A549 (cell line): ENCODE data around the gene CARMIL3. TPM values are rescaled to one million over a fixed set of nuclear protein-coding genes. Genes with fewer than 3 reads are reported as not detected.

Experiments used
- ATAC-seq, 2 experiments: fragments of 200-7000 bp in 1 of 2; fragments of >200 bp in 1 of 2; cut with Nextera tagmentation in 1 of 2; cut with Tn5 transposase in 1 of 2; 3 replicates each; pipeline versions ENCODE4 v1.8.0 to v1.9.1; 2018 to 2020; ENCODE audit warnings: mild to moderate bottlenecking in 1 of 2, moderate library complexity in 1 of 2
- CTCF ChIA-PET: fragments of 300-600 bp; sonication (Branson Sonifier 250); formaldehyde crosslinking; extraction: SDS; loops from one replicate; lab custom pipeline; 2021; ENCODE audit warnings: antibody characterized with exemption, inconsistent platforms; lab: Yijun Ruan, JAX
- POLR2A ChIA-PET: fragments of 350-600 bp; formaldehyde crosslinking; extraction: SDS; loops from one replicate; lab custom pipeline; 2021; ENCODE audit warnings: antibody characterized with exemption, inconsistent platforms; lab: Yijun Ruan, JAX
- DNase-seq, 2 experiments: peaks; one replicate each; pipeline versions ENCODE4 v3.0.0 to v3.0.0-alpha.2; 2011 to 2016; ENCODE audit warnings: low read depth in 1 of 2, low spot score in 1 of 2
- FAIRE-seq: peaks from 2 replicates; lab custom pipeline; 2011; peaks lifted over from hg19 to GRCh38; lab: Jason Lieb, UNC
- H3K27ac ChIP-seq, 2 experiments: fragments of >200 bp; sonication (Bioruptor Twin); formaldehyde crosslinking; 3 replicates each; pipeline ENCODE4 v1.5.1; 2016 to 2017
- H3K4me1 ChIP-seq: fragments of >200 bp; sonication (Bioruptor Twin); formaldehyde crosslinking; 3 replicates; pipeline ENCODE4 v1.6.1; 2016
- H3K4me2 ChIP-seq: fragments of >200 bp; sonication (Bioruptor Twin); formaldehyde crosslinking; 3 replicates; pipeline ENCODE4 v1.6.1; 2016
- H3K4me3 ChIP-seq: fragments of >200 bp; sonication (Bioruptor Twin); formaldehyde crosslinking; 3 replicates; pipeline ENCODE4 v1.5.1; 2016
- H3K9me3 ChIP-seq: fragments of >200 bp; sonication (Bioruptor Twin); formaldehyde crosslinking; 3 replicates; pipeline ENCODE4 v1.6.1; 2016
- CBX2 ChIP-seq: fragments of 200-600 bp; sonication (generic); IDR thresholded peaks from 2 replicates; pipeline ENCODE4 v1.6.1; 2016; ENCODE audit warnings: low read depth, mild to moderate bottlenecking, borderline replicate concordance
- EHMT2 ChIP-seq: fragments of 200-600 bp; sonication (generic); IDR thresholded peaks from 2 replicates; pipeline ENCODE4 v1.6.1; 2016; ENCODE audit warnings: antibody characterized with exemption, low read depth, mild to moderate bottlenecking, moderate library complexity
- ESRRA ChIP-seq: fragments of 150-350 bp; IDR thresholded peaks from 2 replicates; pipeline ENCODE4 v1.6.1; 2014; ENCODE audit warnings: mild to moderate bottlenecking, low read length, borderline replicate concordance
- FOSL2 ChIP-seq, 2 experiments: fragments of 450-650 bp in 1 of 2; fragments of >200 bp in 1 of 2; sonication (Bioruptor Twin) in 1 of 2; formaldehyde crosslinking; IDR thresholded peaks; 2 replicates each; pipeline versions ENCODE4 v1.5.0 to v1.6.1; 2016 to 2020; ENCODE audit warnings: mild to moderate bottlenecking in 1 of 2, moderate library complexity in 1 of 2
- FOXS1 ChIP-seq: fragments of 250-450 bp; sonication (Bioruptor Pico); IDR thresholded peaks from 2 replicates; pipeline ENCODE4 v1.5.0; 2020; ENCODE audit warnings: mild to moderate bottlenecking, moderate library complexity
- GATA3 ChIP-seq: IDR thresholded peaks from 2 replicates; pipeline ENCODE4 v1.6.1; 2012; ENCODE audit warnings: borderline replicate concordance
- HDAC2 ChIP-seq: fragments of 200-600 bp; sonication (generic); IDR thresholded peaks from 2 replicates; pipeline ENCODE4 v1.6.1; 2016
- JUN ChIP-seq, 2 experiments: fragments of >200 bp; sonication (Bioruptor Twin); formaldehyde crosslinking; IDR thresholded peaks; 2 replicates in 1 of 2; 3 replicates in 1 of 2; pipeline ENCODE4 v1.6.1; 2016 to 2017
- JUNB ChIP-seq: fragments of >200 bp; sonication (Bioruptor Twin); formaldehyde crosslinking; IDR thresholded peaks from 2 replicates; pipeline ENCODE4 v1.6.1; 2016
- MAFK ChIP-seq: fragments of 450-650 bp; IDR thresholded peaks from 2 replicates; pipeline ENCODE4 v1.6.1; 2014; ENCODE audit not compliant: partially characterized antibody
- PHF8 ChIP-seq: fragments of 200-600 bp; sonication (generic); IDR thresholded peaks from 2 replicates; pipeline ENCODE4 v1.6.1; 2016; ENCODE audit warnings: low read depth, mild to moderate bottlenecking, antibody characterized with exemption, moderate library complexity, borderline replicate concordance
- POLR2A ChIP-seq: IDR thresholded peaks from 2 replicates; pipeline ENCODE4 v1.6.1; 2012; ENCODE audit warnings: mild to moderate bottlenecking, low read length
- POLR2AphosphoS2 ChIP-seq: conservative IDR thresholded peaks from 2 replicates; pipeline ENCODE4 v1.6.1; 2012; ENCODE audit warnings: low read length, improper control_type of control experiment, inconsistent platforms
- RAD21 ChIP-seq, 2 experiments: fragments of >200 bp in 1 of 2; sonication (Bioruptor Twin) in 1 of 2; formaldehyde crosslinking in 1 of 2; IDR thresholded peaks in 1 of 2; conservative IDR thresholded peaks in 1 of 2; 2 replicates in 1 of 2; 3 replicates in 1 of 2; pipeline ENCODE4 v1.6.1; 2012 to 2018; ENCODE audit warnings: inconsistent platforms in 1 of 2
- RFX5 ChIP-seq: fragments of 450-650 bp; IDR thresholded peaks from 2 replicates; pipeline ENCODE4 v1.7.1; 2014; ENCODE audit warnings: antibody characterized with exemption, mild to moderate bottlenecking, moderate library complexity
- ZC3H11A ChIP-seq: fragments of 450-650 bp; IDR thresholded peaks from 2 replicates; pipeline ENCODE4 v1.6.1; 2014; ENCODE audit warnings: antibody characterized with exemption, mild to moderate bottlenecking
- WGBS: methylation state at CpG from one replicate; pipeline ENCODE4 v1.1.6; 2017; ENCODE audit errors: missing lambda C conversion rate; 5-methylcytosine and 5-hydroxymethylcytosine counted together
- polyA plus RNA-seq, 4 experiments: library from polyadenylated mRNA; depleted of rRNA in 3 of 4; stranded (reverse); fragments of >200 nt; fragmentation: RNase III in 1 of 4; extraction: RNeasy Plus Mini Kit Qiagen cat#74134 plus additional on column Dnase treatment in 1 of 4; gene quantifications; 2 replicates in 3 of 4; 3 replicates in 1 of 4; pipeline ENCODE4 v1.2.3, GENCODE V29; 2011 to 2017
- TF ChIP-seq, protein P1 (sequence below): fragments of >200 bp; sonication (Bioruptor Twin); formaldehyde crosslinking; IDR thresholded peaks from 2 replicates; pipeline ENCODE4 v1.6.1; 2016
- TF ChIP-seq, protein P2 (sequence below): IDR thresholded peaks from 2 replicates; pipeline ENCODE4 v1.6.1; 2012; ENCODE audit warnings: low read depth, borderline replicate concordance
- TF ChIP-seq, protein P3 (sequence below): fragments of 250-450 bp; sonication (Bioruptor Pico); IDR thresholded peaks from 2 replicates; pipeline ENCODE4 v1.5.0; 2021; ENCODE audit warnings: mild to moderate bottlenecking, moderate library complexity, borderline replicate concordance
- TF ChIP-seq, protein P4 (sequence below): fragments of 450-650 bp; IDR thresholded peaks from 2 replicates; pipeline ENCODE4 v1.6.1; 2014; ENCODE audit warnings: antibody characterized with exemption
- TF ChIP-seq, protein P5 (sequence below): fragments of 150-350 bp; IDR thresholded peaks from 2 replicates; pipeline ENCODE4 v1.6.1; 2014; ENCODE audit warnings: low read depth, mild to moderate bottlenecking, low read length

Gene CARMIL3
- polyA plus RNA-seq, 2 of the 4 experiments (the other 2 are of a cell fraction), result 0.45 to 0.98 TPM

DNA sequence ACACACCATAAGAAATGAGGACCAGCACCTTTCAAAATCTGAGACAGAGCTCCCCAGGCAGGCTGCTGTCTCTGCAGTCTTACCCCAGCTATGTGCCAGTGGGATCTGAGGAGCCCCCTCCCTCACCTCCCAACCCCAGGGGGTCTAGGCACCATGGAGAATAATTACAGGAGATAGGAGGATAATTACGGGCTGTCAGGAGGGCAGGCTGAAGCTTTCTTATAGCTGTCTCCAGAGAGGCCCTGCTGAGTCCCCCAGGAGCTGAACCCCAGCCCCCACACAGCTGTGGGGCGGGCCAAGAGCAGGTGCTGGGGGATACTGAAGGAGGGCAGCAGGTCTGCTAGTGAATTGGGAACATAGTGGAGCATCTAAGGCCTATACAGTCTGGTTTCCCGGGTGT is 26.3 kb downstream of the CARMIL3 start:
- POLR2A ChIA-PET, result no interaction called here
- no peak overlapping the region for H3K4me3 ChIP-seq
- CTCF ChIA-PET, result interaction anchor here (1.3 to 7.0 kb wide), 2 partner anchors 14 to 27 kb away, joined by 3 to 56 read pairs; partner anchors contain the start of gene CARMIL3
- no peak overlapping the region for H3K27ac ChIP-seq
- H3K9me3 ChIP-seq, result no peaks in the 10 kb centered on the region
- no peak for TF ChIP-seq PHF8
- TF ChIP-seq, protein P1, sequence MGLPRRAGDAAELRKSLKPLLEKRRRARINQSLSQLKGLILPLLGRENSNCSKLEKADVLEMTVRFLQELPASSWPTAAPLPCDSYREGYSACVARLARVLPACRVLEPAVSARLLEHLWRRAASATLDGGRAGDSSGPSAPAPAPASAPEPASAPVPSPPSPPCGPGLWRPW, result no peak
- no peak for TF ChIP-seq RFX5
- no peak for TF ChIP-seq JUN (IDR thresholded peaks at IDR 0.05)
- TF ChIP-seq POLR2AphosphoS2, result no peak
- TF ChIP-seq, protein P2, sequence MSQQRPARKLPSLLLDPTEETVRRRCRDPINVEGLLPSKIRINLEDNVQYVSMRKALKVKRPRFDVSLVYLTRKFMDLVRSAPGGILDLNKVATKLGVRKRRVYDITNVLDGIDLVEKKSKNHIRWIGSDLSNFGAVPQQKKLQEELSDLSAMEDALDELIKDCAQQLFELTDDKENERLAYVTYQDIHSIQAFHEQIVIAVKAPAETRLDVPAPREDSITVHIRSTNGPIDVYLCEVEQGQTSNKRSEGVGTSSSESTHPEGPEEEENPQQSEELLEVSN, result no peak
- ATAC-seq (no peak), FAIRE-seq (no peak), DNase-seq (no peak)
- H3K4me2 ChIP-seq, result no peak overlapping the region
- peaks cover 15% of the 10 kb centered on the region for H3K4me1 ChIP-seq
- WGBS, result 72% methylated on average over 2 of the region's 3 CpGs

DNA sequence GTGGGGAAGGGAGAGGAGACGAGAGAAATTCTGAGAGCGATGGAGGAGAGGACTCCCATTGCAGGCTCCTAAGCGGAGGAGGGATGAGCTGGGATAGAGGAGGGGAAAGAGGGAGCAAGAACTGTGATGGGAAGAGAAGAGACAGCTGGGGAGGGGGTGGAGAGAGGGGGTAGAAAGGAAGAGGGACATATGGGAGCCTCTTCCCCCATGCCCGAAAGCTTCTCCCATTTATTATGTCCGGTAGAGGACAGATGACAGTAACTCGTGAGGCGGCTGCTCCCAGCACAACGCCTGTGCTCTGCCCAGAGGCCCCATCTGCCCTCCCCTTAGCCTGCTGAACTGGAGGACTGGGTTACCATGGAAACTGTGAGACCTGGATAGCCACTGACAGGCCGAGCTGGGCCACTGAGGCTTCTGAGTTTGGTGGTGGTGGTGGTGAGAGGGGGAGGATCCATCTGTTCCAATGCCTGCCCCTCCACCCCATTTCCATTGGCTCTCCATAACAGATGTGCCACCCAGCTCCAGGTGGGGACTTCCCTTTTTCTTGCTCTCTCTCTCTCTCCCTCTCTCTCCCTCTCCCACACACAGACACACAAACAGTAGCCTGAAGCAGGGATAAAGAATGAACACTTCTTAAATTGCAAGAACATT is 27.8 kb downstream of the CARMIL3 start:
- TF ChIP-seq, protein P3, sequence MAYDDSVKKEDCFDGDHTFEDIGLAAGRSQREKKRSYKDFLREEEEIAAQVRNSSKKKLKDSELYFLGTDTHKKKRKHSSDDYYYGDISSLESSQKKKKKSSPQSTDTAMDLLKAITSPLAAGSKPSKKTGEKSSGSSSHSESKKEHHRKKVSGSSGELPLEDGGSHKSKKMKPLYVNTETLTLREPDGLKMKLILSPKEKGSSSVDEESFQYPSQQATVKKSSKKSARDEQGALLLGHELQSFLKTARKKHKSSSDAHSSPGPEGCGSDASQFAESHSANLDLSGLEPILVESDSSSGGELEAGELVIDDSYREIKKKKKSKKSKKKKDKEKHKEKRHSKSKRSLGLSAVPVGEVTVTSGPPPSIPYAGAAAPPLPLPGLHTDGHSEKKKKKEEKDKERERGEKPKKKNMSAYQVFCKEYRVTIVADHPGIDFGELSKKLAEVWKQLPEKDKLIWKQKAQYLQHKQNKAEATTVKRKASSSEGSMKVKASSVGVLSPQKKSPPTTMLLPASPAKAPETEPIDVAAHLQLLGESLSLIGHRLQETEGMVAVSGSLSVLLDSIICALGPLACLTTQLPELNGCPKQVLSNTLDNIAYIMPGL (CRISPR knock-in tag), result no peak
- TF ChIP-seq CBX2 (no peak), RAD21 (conservative IDR thresholded peaks at IDR 0.05 in 1 of 2, IDR thresholded peaks at IDR 0.05 in 1 of 2) (no peak), ZC3H11A (no peak), ESRRA (no peak)
- TF ChIP-seq, protein P4, sequence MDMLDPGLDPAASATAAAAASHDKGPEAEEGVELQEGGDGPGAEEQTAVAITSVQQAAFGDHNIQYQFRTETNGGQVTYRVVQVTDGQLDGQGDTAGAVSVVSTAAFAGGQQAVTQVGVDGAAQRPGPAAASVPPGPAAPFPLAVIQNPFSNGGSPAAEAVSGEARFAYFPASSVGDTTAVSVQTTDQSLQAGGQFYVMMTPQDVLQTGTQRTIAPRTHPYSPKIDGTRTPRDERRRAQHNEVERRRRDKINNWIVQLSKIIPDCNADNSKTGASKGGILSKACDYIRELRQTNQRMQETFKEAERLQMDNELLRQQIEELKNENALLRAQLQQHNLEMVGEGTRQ, result no peak
- H3K4me1 ChIP-seq, result peaks cover 15% of the 10 kb centered on the region
- no peak for ATAC-seq
- ChIA-PET POLR2A (interaction anchor here (0.6 to 2.7 kb wide), 3 partner anchors 15 to 81 kb away, joined by 3 to 16 read pairs (median 13); partner anchors contain the start of genes DCAF11, NRL and PCK2), CTCF (interaction anchor here (0.7 to 8.4 kb wide), 9 partner anchors 9 to 391 kb away, joined by 3 to 106 read pairs (median 9); partner anchors contain the start of genes DCAF11, IRF9, NRL and PCK2)
- H3K4me3 ChIP-seq, result no peak overlapping the region
- FAIRE-seq, result no peak
- no peak overlapping the region for H3K4me2 ChIP-seq
- H3K9me3 ChIP-seq, result no peaks in the 10 kb centered on the region
- DNase-seq, result no peak
- no peak overlapping the region for H3K27ac ChIP-seq
- WGBS, result 89% methylated on average over 9 of the region's 9 CpGs

DNA sequence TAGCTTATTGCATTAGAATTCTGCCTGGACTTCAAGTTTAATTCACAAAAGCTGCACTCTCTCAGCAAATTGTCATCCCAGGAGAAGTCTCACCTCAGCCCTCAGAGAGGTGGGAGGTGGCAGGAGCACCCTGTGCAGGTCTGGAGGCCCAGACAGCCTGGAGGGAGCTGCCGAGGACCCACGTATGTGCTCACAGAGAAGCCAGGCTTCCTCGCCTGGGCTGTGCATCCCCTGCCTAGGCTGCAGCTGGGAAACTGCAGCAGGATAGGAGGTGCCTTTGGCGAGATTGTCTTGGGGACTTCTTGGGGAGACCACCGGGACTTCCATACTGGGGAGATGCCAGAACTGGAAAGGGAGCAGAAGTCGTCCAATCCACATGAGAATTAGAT is 28.3 kb downstream of the CARMIL3 start:
- Histone ChIP-seq H3K9me3 (no peaks in the 10 kb centered on the region), H3K27ac (peak overlapping the region; percentile 92 to 93; a peak in 4 of 6 replicates), H3K4me3 (no peak overlapping the region), H3K4me2 (peak overlapping the region; percentile 82), H3K4me1 (peaks cover 15% of the 10 kb centered on the region)
- DNase-seq (no peak), ATAC-seq (no peak), FAIRE-seq (no peak)
- WGBS, result 56% methylated on average over 3 of the region's 6 CpGs
- ChIA-PET POLR2A (interaction anchor here (1.1 to 2.7 kb wide), 6 partner anchors 9 to 35 kb away, joined by 4 to 16 read pairs (median 6); partner anchors contain the start of genes CPNE6, DCAF11, NRL and PCK2), CTCF (interaction anchor here (0.7 to 8.4 kb wide), 10 partner anchors 8 to 390 kb away, joined by 3 to 106 read pairs (median 8); partner anchors contain the start of genes CARMIL3, DCAF11, IRF9 and NRL)
- TF ChIP-seq HDAC2 (no peak), GATA3 (no peak), EHMT2 (no peak), MAFK (no peak), FOSL2 (IDR thresholded peaks at IDR 0.05) (no peak), FOSL2 (CRISPR knock-in tag; IDR thresholded peaks at IDR 0.05) (no peak), JUNB (no peak), FOXS1 (CRISPR knock-in tag) (no peak), POLR2A (no peak)
- TF ChIP-seq, protein P1, result no peak
- TF ChIP-seq, protein P5, sequence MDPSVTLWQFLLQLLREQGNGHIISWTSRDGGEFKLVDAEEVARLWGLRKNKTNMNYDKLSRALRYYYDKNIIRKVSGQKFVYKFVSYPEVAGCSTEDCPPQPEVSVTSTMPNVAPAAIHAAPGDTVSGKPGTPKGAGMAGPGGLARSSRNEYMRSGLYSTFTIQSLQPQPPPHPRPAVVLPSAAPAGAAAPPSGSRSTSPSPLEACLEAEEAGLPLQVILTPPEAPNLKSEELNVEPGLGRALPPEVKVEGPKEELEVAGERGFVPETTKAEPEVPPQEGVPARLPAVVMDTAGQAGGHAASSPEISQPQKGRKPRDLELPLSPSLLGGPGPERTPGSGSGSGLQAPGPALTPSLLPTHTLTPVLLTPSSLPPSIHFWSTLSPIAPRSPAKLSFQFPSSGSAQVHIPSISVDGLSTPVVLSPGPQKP, result no peak
